Testis (tissue), 3 donors: ENCODE results near the gene AZU1. TPM values are rescaled to one million over a fixed set of nuclear protein-coding genes. Genes with fewer than 3 reads are reported as not detected.

Experiments
- DNase-seq: peaks from one replicate; pipeline ENCODE4 v3.0.0-alpha.2; 2019
- H3K27ac ChIP-seq, 2 donors: fragments of 200-600 bp; sonication (generic); one replicate each; pipeline ENCODE4 v1.5.1; 2019
- H3K27me3 ChIP-seq: fragments of 200-600 bp; sonication (generic); one replicate; pipeline ENCODE4 v1.5.1; 2019
- H3K36me3 ChIP-seq: fragments of 200-600 bp; sonication (generic); one replicate; pipeline ENCODE4 v1.5.1; 2017; ENCODE audit warnings: low read depth; ENCODE audit errors: missing control alignments
- H3K4me1 ChIP-seq: fragments of 200-600 bp; sonication (generic); one replicate; pipeline ENCODE4 v1.5.1; 2019
- H3K4me3 ChIP-seq, 2 donors: fragments of 200-600 bp; sonication (generic); one replicate each; pipeline ENCODE4 v1.5.1; 2017 to 2019
- H3K9me3 ChIP-seq: fragments of 200-600 bp; sonication (generic); one replicate; pipeline ENCODE4 v1.5.1; 2017
- CTCF ChIP-seq, 3 experiments: fragments of 450-650 bp in 2 of 3; fragments of 200-600 bp in 1 of 3; sonication (generic) in 1 of 3; IDR thresholded peaks; one replicate each; pipeline ENCODE4 v1.5.1; 2016 to 2019; ENCODE audit warnings: antibody characterized with exemption in 3 of 3, mild to moderate bottlenecking in 2 of 3, moderate library complexity in 1 of 3
- POLR2A ChIP-seq: fragments of 450-650 bp; IDR thresholded peaks from one replicate; pipeline ENCODE4 v1.6.1; 2017; ENCODE audit warnings: antibody characterized with exemption, mild to moderate bottlenecking, moderate library complexity
- whole genome bisulfite sequencing, 2 donors: methylation state at CpG; one replicate each; pipeline ENCODE4 v1.1.5; 2018; 5-methylcytosine and 5-hydroxymethylcytosine counted together
- intact Hi-C: fragments of 100-400 bp; cut with DNase I; formaldehyde crosslinking; loops from one replicate; pipeline ENCODE4 v1.15.1; 2023; ENCODE audit warnings: low total_unique reads
- polyA plus RNA-seq: library from polyadenylated mRNA; stranded (reverse); fragments of 350-450 nt; fragmentation: Illumina TruSeq; extraction: RNeasy Lipid Tissue Mini Kit (QIAGEN cat#74804); gene quantifications from one replicate; pipeline ENCODE4 v1.2.3, GENCODE V29; 2014; ENCODE audit warnings: low read depth, low replicate concordance; ENCODE audit not compliant: insufficient read depth
- total RNA-seq, 2 donors: library from RNA; depleted of rRNA; stranded (reverse); fragments of >200 nt; gene quantifications; one replicate each; pipeline ENCODE4 v1.2.3, GENCODE V29; 2016

The AZU1 gene
- total and polyA plus RNA-seq, 3 donors from 2014 or later, result 1.4 to 5.8 (median 5.4) TPM

- no peak overlapping the region for H3K27ac ChIP-seq
- no peaks in the 10 kb centered on the region for H3K4me1 ChIP-seq
- H3K9me3 ChIP-seq, result no peaks in the 10 kb centered on the region
- H3K27me3 ChIP-seq, result no peaks in the 10 kb centered on the region
- 87 to 97% methylated on average over 7 to 11 of the region's 11 CpGs for WGBS, 2 donors
- no peak for TF ChIP-seq CTCF (IDR thresholded peaks at IDR 0.05)
- no peak for TF ChIP-seq POLR2A
- H3K4me3 ChIP-seq, result no peak overlapping the region
- DNase-seq, result no peak
- no peaks in the 10 kb centered on the region for H3K36me3 ChIP-seq
- intact Hi-C loops, result no loop called here
Measured at GRCh38 chr19:827314-827709, 325 bp upstream of the AZU1 start.

- TF ChIP-seq CTCF (IDR thresholded peaks at IDR 0.05) (no peak), POLR2A (no peak)
- H3K9me3 ChIP-seq, result no peaks in the 10 kb centered on the region
- H3K36me3 ChIP-seq, result no peaks in the 10 kb centered on the region
- no peak overlapping the region for H3K27ac ChIP-seq
- DNase-seq, result no peak
- WGBS, 2 donors, result 73 to 77% methylated on average over 18 of the region's 18 CpGs
- intact Hi-C loops, result no loop called here
- H3K4me3 ChIP-seq, result no peak overlapping the region
- no peaks in the 10 kb centered on the region for H3K4me1 ChIP-seq
- H3K27me3 ChIP-seq, result no peaks in the 10 kb centered on the region
Measured at GRCh38 chr19:829129-829758, 1.6 kb downstream of the AZU1 start.

- intact Hi-C loops, result no loop called here
- H3K9me3 ChIP-seq, result no peaks in the 10 kb centered on the region
- no peak for DNase-seq
- no peak overlapping the region for H3K27ac ChIP-seq
- H3K36me3 ChIP-seq, result no peaks in the 10 kb centered on the region
- no peaks in the 10 kb centered on the region for H3K4me1 ChIP-seq
- H3K4me3 ChIP-seq, result no peak overlapping the region
- H3K27me3 ChIP-seq, result no peaks in the 10 kb centered on the region
- TF ChIP-seq POLR2A (no peak), CTCF (IDR thresholded peaks at IDR 0.05) (no peak)
- 47 to 64% methylated on average over 16 to 38 of the region's 38 CpGs for WGBS, 2 donors
Measured at GRCh38 chr19:831407-832369, 4.1 kb downstream of the AZU1 start.

GRCh38 chr19:834216-834615 lies 6.6 kb downstream of the AZU1 start:
- Histone ChIP-seq H3K36me3 (no peaks in the 10 kb centered on the region), H3K4me1 (no peaks in the 10 kb centered on the region), H3K9me3 (no peaks in the 10 kb centered on the region), H3K27me3 (no peaks in the 10 kb centered on the region), H3K27ac (no peak overlapping the region), H3K4me3 (no peak overlapping the region)
- intact Hi-C loops, result no loop called here
- TF ChIP-seq CTCF (IDR thresholded peaks at IDR 0.05) (no peak), POLR2A (no peak)
- 83 to 85% methylated on average over 24 of the region's 24 CpGs for WGBS, 2 donors
- DNase-seq, result no peak
